Endothelial cell of umbilical vein (primary cell): ENCODE data around the gene GIGYF2.

Experiments
- CTCF ChIP-seq, 2 donors: IDR thresholded peaks; 1 replicate in 1 of 2; 2 replicates in 1 of 2; pipeline ENCODE4 v1.5.1; 2011; ENCODE audit warnings: low read length in 2 of 2, mild to moderate bottlenecking in 2 of 2, moderate library complexity in 2 of 2, control low read depth in 1 of 2, inconsistent platforms in 1 of 2, low read depth in 1 of 2; ENCODE audit not compliant: insufficient read depth in 1 of 2; ENCODE audit errors: extremely low read depth in 1 of 2
- EZH2 ChIP-seq: IDR thresholded peaks from 2 replicates; pipeline ENCODE4 v1.6.1; 2012; ENCODE audit warnings: borderline replicate concordance, low read depth, mild to moderate bottlenecking, moderate library complexity, low read length, inconsistent platforms; ENCODE audit not compliant: severe bottlenecking
- JUN ChIP-seq: IDR thresholded peaks from 2 replicates; pipeline ENCODE4 v1.6.1; 2011; ENCODE audit warnings: borderline replicate concordance, low read depth; ENCODE audit not compliant: insufficient read length, insufficient read depth
- MYC ChIP-seq: IDR thresholded peaks from one replicate; pipeline ENCODE4 v1.6.1; 2011; ENCODE audit warnings: mild to moderate bottlenecking, low read depth, low read length
- POLR2A ChIP-seq: IDR thresholded peaks from 2 replicates; pipeline ENCODE4 v1.6.1; 2012; ENCODE audit warnings: low read depth, mild to moderate bottlenecking, control low read depth, low read length
- POLR2AphosphoS5 ChIP-seq: IDR thresholded peaks from 2 replicates; pipeline ENCODE4 v1.6.1; 2012; ENCODE audit warnings: low read depth, mild to moderate bottlenecking, control low read depth, low read length, moderate library complexity; ENCODE audit not compliant: insufficient read depth
- TF ChIP-seq, protein P1 (sequence below): IDR thresholded peaks from 2 replicates; pipeline ENCODE4 v1.6.1; 2011; ENCODE audit not compliant: insufficient read depth, insufficient read length

DNA sequence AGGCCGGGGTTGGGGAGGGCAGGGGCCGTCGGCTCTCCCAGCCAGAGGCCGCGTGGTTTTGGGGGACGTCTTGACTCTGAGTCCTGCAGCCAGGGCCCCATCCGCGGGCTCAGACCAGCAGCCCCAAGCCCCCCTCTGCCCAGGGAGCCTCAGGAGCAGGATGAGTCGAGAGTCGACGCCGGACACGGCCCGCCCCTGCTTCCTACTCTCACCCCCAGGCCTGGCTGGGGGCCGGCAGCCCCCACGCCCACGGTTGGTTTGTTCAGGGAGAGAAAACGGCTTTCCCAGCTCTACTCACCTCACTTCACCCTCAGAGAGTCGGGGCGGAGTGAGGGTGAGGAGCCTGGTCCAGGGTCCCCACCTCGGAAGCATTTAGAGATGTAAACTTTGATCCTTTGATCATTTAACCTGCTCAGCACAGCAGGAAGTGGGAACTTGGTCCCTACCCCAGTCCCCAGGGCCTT is 179.9 kb downstream of the GIGYF2 start:
- TF ChIP-seq POLR2A: no peak
- no peak for TF ChIP-seq CTCF (IDR thresholded peaks at IDR 0.05; ENCODE audit: extremely low read depth in 1 of 2, insufficient read depth in 1 of 2, low read depth in 1 of 2, low read length in 2 of 2)
- TF ChIP-seq, protein P1, sequence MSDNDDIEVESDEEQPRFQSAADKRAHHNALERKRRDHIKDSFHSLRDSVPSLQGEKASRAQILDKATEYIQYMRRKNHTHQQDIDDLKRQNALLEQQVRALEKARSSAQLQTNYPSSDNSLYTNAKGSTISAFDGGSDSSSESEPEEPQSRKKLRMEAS: no peak
- TF ChIP-seq JUN: no peak
- no peak for TF ChIP-seq POLR2AphosphoS5
- TF ChIP-seq MYC: no peak
- no peak for TF ChIP-seq EZH2
